ENCODE data around the gene TYMS. TPM values are rescaled to one million over a fixed set of nuclear protein-coding genes. Genes with fewer than 3 reads are reported as not detected.
A peak's percentile ranks its signal among the peaks of the same experiment; 100 is the strongest.

TYMS gene
- total RNA-seq, 1 experiment from 2014 or later = 42.3 TPM

DNA sequence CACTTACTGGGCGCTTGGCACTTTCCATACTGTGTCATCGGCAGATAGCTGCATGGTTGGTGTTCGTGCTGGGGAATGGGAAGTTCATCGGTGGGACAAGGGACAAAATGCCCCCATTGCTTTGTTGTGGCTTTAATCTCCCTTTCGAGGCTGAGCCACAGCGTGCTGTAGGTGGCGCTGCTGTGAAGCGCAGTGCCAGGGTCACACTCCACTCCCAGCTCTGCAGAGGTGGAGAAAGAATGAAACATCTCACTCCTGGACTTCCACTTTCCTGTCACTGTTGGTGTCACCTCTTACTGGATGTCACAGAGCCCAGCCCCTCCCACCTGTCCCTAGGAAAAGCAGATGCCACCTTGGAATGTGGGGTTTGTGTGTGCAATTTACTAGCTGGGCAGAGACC is 8.7 kb downstream of the TYMS start:
- Histone ChIP-seq H3K27ac (ENCODE audit: low read length) (no peak overlapping the region), H3K9me3 (ENCODE audit: low read length) (no peaks in the 10 kb centered on the region), H3K79me2 (ENCODE audit: low read length) (peaks cover 37% of the 10 kb centered on the region), H3K9ac (ENCODE audit: low read length) (no peak overlapping the region), H3K9me2 (replicated peaks; ENCODE audit: insufficient read depth, low read length) (no peaks in the 10 kb centered on the region), H3K27me3 (ENCODE audit: low read length) (no peaks in the 10 kb centered on the region), H3K4me1 (ENCODE audit: low read length) (no peaks in the 10 kb centered on the region), H3K4me2 (ENCODE audit: low read depth, low read length, poor library complexity, severe bottlenecking) (no peak overlapping the region), H3K4me3 (ENCODE audit: low read length) (no peak overlapping the region), H2AFZ (ENCODE audit: low read length) (no peak overlapping the region), H3K36me3 (ENCODE audit: insufficient read depth, low read length) (peaks cover 48% of the 10 kb centered on the region), H4K20me1 (ENCODE audit: insufficient read depth, low read depth, low read length) (no peaks in the 10 kb centered on the region)
- peak; percentile 50 for DNase-seq

DNA sequence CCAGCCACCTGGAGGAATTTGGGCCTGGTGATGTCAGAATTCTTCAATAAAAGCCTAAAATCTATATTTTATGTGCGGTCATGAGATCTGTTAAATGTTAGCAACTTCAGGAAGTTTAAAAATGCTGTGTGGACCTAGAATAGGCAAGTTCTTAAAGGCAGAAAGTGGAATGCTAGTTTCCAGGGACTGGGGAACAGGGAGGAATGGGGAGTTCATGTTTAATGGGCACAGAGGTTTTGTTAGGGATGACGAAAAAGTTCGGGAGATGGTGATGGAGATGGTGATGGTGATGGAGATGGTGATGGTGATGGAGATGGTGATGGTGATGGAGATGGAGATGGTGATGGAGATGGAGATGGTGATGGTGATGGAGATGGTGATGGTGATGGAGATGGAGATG is 9.2 kb downstream of the TYMS start:
- Histone ChIP-seq H3K9me3 (ENCODE audit: low read length) (no peaks in the 10 kb centered on the region), H3K9me2 (replicated peaks; ENCODE audit: insufficient read depth, low read length) (no peaks in the 10 kb centered on the region), H3K36me3 (ENCODE audit: insufficient read depth, low read length) (peaks cover 43% of the 10 kb centered on the region)

DNA sequence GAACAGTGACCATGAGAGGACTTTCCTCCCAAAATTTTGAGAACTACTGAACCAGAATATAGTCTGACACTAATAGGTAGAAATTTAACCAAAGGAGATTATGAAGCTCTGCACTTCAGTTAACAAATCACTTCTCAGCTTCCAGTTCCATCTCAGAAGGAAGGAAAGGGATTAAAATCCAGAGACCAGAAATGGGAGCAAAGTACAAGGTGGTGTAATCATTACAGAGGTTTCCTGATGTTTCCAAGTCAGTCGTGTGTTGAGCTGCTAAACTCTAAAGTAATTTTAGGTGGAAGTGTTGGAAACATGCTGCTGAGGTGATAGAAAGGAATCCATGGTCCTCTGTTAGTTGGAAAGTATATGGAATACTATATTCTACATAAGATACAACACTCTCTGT is 10.8 kb downstream of the TYMS start:
- Histone ChIP-seq H3K27ac (ENCODE audit: low read length) (no peak overlapping the region), H3K4me2 (ENCODE audit: low read depth, low read length, poor library complexity, severe bottlenecking) (no peak overlapping the region), H4K20me1 (ENCODE audit: insufficient read depth, low read depth, low read length) (no peaks in the 10 kb centered on the region), H3K4me1 (ENCODE audit: low read length) (no peaks in the 10 kb centered on the region), H3K9me3 (ENCODE audit: low read length) (no peaks in the 10 kb centered on the region), H3K9ac (ENCODE audit: low read length) (no peak overlapping the region), H2AFZ (ENCODE audit: low read length) (no peak overlapping the region), H3K4me3 (ENCODE audit: low read length) (no peak overlapping the region), H3K9me2 (replicated peaks; ENCODE audit: insufficient read depth, low read length) (no peaks in the 10 kb centered on the region), H3K79me2 (ENCODE audit: low read length) (peaks cover 26% of the 10 kb centered on the region), H3K27me3 (ENCODE audit: low read length) (no peaks in the 10 kb centered on the region), H3K36me3 (ENCODE audit: insufficient read depth, low read length) (peaks cover 48% of the 10 kb centered on the region)
- DNase-seq = no peak

More for the DNA sequence above, 9.2 kb downstream of the TYMS start:
- Histone ChIP-seq H3K9ac (ENCODE audit: low read length) (no peak overlapping the region), H3K79me2 (ENCODE audit: low read length) (peaks cover 33% of the 10 kb centered on the region), H4K20me1 (ENCODE audit: insufficient read depth, low read depth, low read length) (no peaks in the 10 kb centered on the region), H3K27ac (ENCODE audit: low read length) (no peak overlapping the region), H3K27me3 (ENCODE audit: low read length) (no peaks in the 10 kb centered on the region), H2AFZ (ENCODE audit: low read length) (no peak overlapping the region), H3K4me3 (ENCODE audit: low read length) (no peak overlapping the region), H3K4me1 (ENCODE audit: low read length) (no peaks in the 10 kb centered on the region), H3K4me2 (ENCODE audit: low read depth, low read length, poor library complexity, severe bottlenecking) (no peak overlapping the region)
- no peak for DNase-seq

DNA sequence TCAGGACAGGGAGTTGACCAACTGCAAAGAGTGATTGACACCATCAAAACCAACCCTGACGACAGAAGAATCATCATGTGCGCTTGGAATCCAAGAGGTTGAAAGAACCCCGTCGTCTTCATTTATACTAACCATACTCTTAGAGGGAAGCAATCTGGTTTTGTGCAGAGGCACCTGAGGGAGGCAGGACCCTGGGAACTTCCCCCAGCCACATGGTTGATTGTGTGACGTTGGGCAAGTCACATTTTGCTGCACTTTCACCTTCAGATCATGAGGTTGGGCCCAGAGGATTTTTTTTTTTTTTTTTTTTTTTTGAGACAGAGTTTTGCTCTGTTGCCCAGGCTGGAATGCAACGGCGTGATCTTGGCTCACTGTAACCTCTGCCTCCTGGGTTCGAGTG is 11.6 kb downstream of the TYMS start:
- H3K27ac ChIP-seq (ENCODE audit: low read length) = no peak overlapping the region

DNA sequence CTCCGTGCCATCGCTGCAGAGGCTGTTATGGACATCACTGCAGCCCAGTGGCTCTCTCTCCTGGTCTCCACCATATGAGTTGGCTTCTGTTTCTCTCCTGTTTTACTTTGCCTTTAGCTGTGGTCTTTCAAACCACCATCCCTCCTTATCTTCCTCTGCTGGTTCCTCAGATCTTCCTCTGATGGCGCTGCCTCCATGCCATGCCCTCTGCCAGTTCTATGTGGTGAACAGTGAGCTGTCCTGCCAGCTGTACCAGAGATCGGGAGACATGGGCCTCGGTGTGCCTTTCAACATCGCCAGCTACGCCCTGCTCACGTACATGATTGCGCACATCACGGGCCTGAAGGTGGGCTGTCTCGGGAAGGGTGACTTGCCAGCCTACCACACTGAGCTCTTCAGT is 13.1 kb downstream of the TYMS start:
- H2AFZ ChIP-seq (ENCODE audit: low read length) = no peak overlapping the region
- no peak overlapping the region for H3K4me3 ChIP-seq (ENCODE audit: low read length)
- no peaks in the 10 kb centered on the region for H3K9me2 ChIP-seq (replicated peaks; ENCODE audit: insufficient read depth, low read length)
- no peaks in the 10 kb centered on the region for H3K9me3 ChIP-seq (ENCODE audit: low read length)
- H3K36me3 ChIP-seq (ENCODE audit: insufficient read depth, low read length) = peaks cover 61% of the 10 kb centered on the region
- peaks cover 26% of the 10 kb centered on the region for H3K79me2 ChIP-seq (ENCODE audit: low read length)
- H4K20me1 ChIP-seq (ENCODE audit: insufficient read depth, low read depth, low read length) = no peaks in the 10 kb centered on the region
- DNase-seq = no peak
- no peak overlapping the region for H3K27ac ChIP-seq (ENCODE audit: low read length)
- no peak overlapping the region for H3K9ac ChIP-seq (ENCODE audit: low read length)
- no peaks in the 10 kb centered on the region for H3K4me1 ChIP-seq (ENCODE audit: low read length)
- H3K4me2 ChIP-seq (ENCODE audit: low read depth, low read length, poor library complexity, severe bottlenecking) = no peak overlapping the region
- no peaks in the 10 kb centered on the region for H3K27me3 ChIP-seq (ENCODE audit: low read length)

More for the DNA sequence above, 11.6 kb downstream of the TYMS start:
- H4K20me1 ChIP-seq (ENCODE audit: insufficient read depth, low read depth, low read length) = no peaks in the 10 kb centered on the region
- no peak overlapping the region for H3K4me2 ChIP-seq (ENCODE audit: low read depth, low read length, poor library complexity, severe bottlenecking)
- H3K79me2 ChIP-seq (ENCODE audit: low read length) = peaks cover 26% of the 10 kb centered on the region
- peaks cover 55% of the 10 kb centered on the region for H3K36me3 ChIP-seq (ENCODE audit: insufficient read depth, low read length)
- no peaks in the 10 kb centered on the region for H3K9me3 ChIP-seq (ENCODE audit: low read length)
- H3K9ac ChIP-seq (ENCODE audit: low read length) = no peak overlapping the region
- no peak overlapping the region for H3K4me3 ChIP-seq (ENCODE audit: low read length)
- DNase-seq = no peak
- no peak overlapping the region for H2AFZ ChIP-seq (ENCODE audit: low read length)
- no peaks in the 10 kb centered on the region for H3K27me3 ChIP-seq (ENCODE audit: low read length)
- H3K4me1 ChIP-seq (ENCODE audit: low read length) = no peaks in the 10 kb centered on the region
- no peaks in the 10 kb centered on the region for H3K9me2 ChIP-seq (replicated peaks; ENCODE audit: insufficient read depth, low read length)

DNA sequence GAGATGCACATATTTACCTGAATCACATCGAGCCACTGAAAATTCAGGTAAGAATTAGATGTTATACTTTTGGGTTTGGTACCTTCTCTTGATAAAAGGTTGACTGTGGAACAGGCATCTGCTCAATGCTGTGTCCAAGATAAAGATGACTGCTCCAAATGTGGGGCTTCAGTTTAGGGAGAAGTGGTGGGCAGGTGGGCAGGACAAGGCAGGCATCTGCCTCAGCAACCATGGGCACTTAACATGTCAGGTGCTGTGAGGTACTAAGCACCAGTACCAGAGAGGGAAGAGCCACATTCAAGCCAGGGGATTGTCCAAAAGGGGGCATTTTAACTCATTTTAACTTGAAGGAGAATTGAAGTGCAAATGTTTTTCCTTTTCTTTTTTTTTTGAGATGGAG is 14.0 kb downstream of the TYMS start:
- peaks cover 21% of the 10 kb centered on the region for H3K79me2 ChIP-seq (ENCODE audit: low read length)
- no peak for DNase-seq
- no peak overlapping the region for H3K27ac ChIP-seq (ENCODE audit: low read length)
- H3K9me2 ChIP-seq (replicated peaks; ENCODE audit: insufficient read depth, low read length) = no peaks in the 10 kb centered on the region
- no peak overlapping the region for H3K9ac ChIP-seq (ENCODE audit: low read length)
- H3K4me2 ChIP-seq (ENCODE audit: low read depth, low read length, poor library complexity, severe bottlenecking) = no peak overlapping the region
- H4K20me1 ChIP-seq (ENCODE audit: insufficient read depth, low read depth, low read length) = no peaks in the 10 kb centered on the region
- H3K4me1 ChIP-seq (ENCODE audit: low read length) = no peaks in the 10 kb centered on the region
- no peak overlapping the region for H2AFZ ChIP-seq (ENCODE audit: low read length)
- H3K9me3 ChIP-seq (ENCODE audit: low read length) = no peaks in the 10 kb centered on the region
- no peaks in the 10 kb centered on the region for H3K27me3 ChIP-seq (ENCODE audit: low read length)
- peaks cover 57% of the 10 kb centered on the region for H3K36me3 ChIP-seq (ENCODE audit: insufficient read depth, low read length)
- no peak overlapping the region for H3K4me3 ChIP-seq (ENCODE audit: low read length)

DNA sequence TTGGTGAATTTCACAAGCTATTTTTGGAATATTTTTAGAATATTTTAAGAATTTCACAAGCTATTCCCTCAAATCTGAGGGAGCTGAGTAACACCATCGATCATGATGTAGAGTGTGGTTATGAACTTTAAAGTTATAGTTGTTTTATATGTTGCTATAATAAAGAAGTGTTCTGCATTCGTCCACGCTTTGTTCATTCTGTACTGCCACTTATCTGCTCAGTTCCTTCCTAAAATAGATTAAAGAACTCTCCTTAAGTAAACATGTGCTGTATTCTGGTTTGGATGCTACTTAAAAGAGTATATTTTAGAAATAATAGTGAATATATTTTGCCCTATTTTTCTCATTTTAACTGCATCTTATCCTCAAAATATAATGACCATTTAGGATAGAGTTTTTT is 15.9 kb downstream of the TYMS start:
- no peak overlapping the region for H2AFZ ChIP-seq (ENCODE audit: low read length)
- no peak overlapping the region for H3K9ac ChIP-seq (ENCODE audit: low read length)
- no peaks in the 10 kb centered on the region for H4K20me1 ChIP-seq (ENCODE audit: insufficient read depth, low read depth, low read length)
- H3K4me3 ChIP-seq (ENCODE audit: low read length) = no peak overlapping the region
- no peak overlapping the region for H3K27ac ChIP-seq (ENCODE audit: low read length)
- DNase-seq = no peak
- no peak overlapping the region for H3K4me2 ChIP-seq (ENCODE audit: low read depth, low read length, poor library complexity, severe bottlenecking)
- no peaks in the 10 kb centered on the region for H3K9me2 ChIP-seq (replicated peaks; ENCODE audit: insufficient read depth, low read length)
- H3K27me3 ChIP-seq (ENCODE audit: low read length) = no peaks in the 10 kb centered on the region
- no peaks in the 10 kb centered on the region for H3K4me1 ChIP-seq (ENCODE audit: low read length)
- peaks cover 48% of the 10 kb centered on the region for H3K36me3 ChIP-seq (ENCODE audit: insufficient read depth, low read length)
- peaks cover 8% of the 10 kb centered on the region for H3K79me2 ChIP-seq (ENCODE audit: low read length)
- no peaks in the 10 kb centered on the region for H3K9me3 ChIP-seq (ENCODE audit: low read length)

DNA sequence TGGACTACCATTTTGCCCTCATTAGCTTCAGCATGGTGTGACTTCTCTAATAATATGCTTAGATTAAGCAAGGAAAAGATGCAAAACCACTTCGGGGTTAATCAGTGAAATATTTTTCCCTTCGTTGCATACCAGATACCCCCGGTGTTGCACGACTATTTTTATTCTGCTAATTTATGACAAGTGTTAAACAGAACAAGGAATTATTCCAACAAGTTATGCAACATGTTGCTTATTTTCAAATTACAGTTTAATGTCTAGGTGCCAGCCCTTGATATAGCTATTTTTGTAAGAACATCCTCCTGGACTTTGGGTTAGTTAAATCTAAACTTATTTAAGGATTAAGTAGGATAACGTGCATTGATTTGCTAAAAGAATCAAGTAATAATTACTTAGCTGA is 16.3 kb downstream of the TYMS start:
- Histone ChIP-seq H3K4me2 (ENCODE audit: low read depth, low read length, poor library complexity, severe bottlenecking) (no peak overlapping the region), H3K4me3 (ENCODE audit: low read length) (no peak overlapping the region), H3K36me3 (ENCODE audit: insufficient read depth, low read length) (peaks cover 44% of the 10 kb centered on the region), H2AFZ (ENCODE audit: low read length) (no peak overlapping the region), H3K27ac (ENCODE audit: low read length) (no peak overlapping the region), H3K4me1 (ENCODE audit: low read length) (no peaks in the 10 kb centered on the region), H3K27me3 (ENCODE audit: low read length) (no peaks in the 10 kb centered on the region), H3K79me2 (ENCODE audit: low read length) (peaks cover 4% of the 10 kb centered on the region; the same call in 1 of the 2 replicates), H3K9ac (ENCODE audit: low read length) (no peak overlapping the region), H4K20me1 (ENCODE audit: insufficient read depth, low read depth, low read length) (no peaks in the 10 kb centered on the region), H3K9me3 (ENCODE audit: low read length) (no peaks in the 10 kb centered on the region), H3K9me2 (replicated peaks; ENCODE audit: insufficient read depth, low read length) (no peaks in the 10 kb centered on the region)
- DNase-seq = no peak

DNA sequence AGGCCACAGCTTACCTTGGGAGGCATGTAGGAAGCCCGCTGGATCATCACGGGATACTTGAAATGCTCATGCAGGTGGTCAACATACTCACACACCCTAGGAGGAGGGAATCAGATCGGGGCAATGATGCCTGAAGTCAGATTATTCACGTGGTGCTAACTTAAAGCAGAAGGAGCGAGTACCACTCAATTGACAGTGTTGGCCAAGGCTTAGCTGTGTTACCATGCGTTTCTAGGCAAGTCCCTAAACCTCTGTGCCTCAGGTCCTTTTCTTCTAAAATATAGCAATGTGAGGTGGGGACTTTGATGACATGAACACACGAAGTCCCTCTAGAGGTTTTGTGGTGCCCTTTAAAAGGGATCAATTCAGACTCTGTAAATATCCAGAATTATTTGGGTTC is 17.9 kb downstream of the TYMS start:
- no peak for DNase-seq
- peaks cover 32% of the 10 kb centered on the region for H3K36me3 ChIP-seq (ENCODE audit: insufficient read depth, low read length)
- H3K4me1 ChIP-seq (ENCODE audit: low read length) = no peaks in the 10 kb centered on the region
- H2AFZ ChIP-seq (ENCODE audit: low read length) = no peak overlapping the region
- no peaks in the 10 kb centered on the region for H3K27me3 ChIP-seq (ENCODE audit: low read length)
- no peak overlapping the region for H3K4me3 ChIP-seq (ENCODE audit: low read length)
- H3K9ac ChIP-seq (ENCODE audit: low read length) = no peak overlapping the region
- H3K9me2 ChIP-seq (replicated peaks; ENCODE audit: insufficient read depth, low read length) = no peaks in the 10 kb centered on the region
- no peak overlapping the region for H3K4me2 ChIP-seq (ENCODE audit: low read depth, low read length, poor library complexity, severe bottlenecking)
- H3K79me2 ChIP-seq (ENCODE audit: low read length) = no peaks in the 10 kb centered on the region
- H3K9me3 ChIP-seq (ENCODE audit: low read length) = no peaks in the 10 kb centered on the region
- H3K27ac ChIP-seq (ENCODE audit: low read length) = no peak overlapping the region
- H4K20me1 ChIP-seq (ENCODE audit: insufficient read depth, low read depth, low read length) = no peaks in the 10 kb centered on the region
